Amniotic stem cell (primary cell): Measurements from ENCODE around the gene USH1G.
"Not testable (repeated sequence)": the region's sequence is repeated elsewhere in the genome, so short reads cannot be mapped to it uniquely, and the experiment has no call there.

Experiments used
- DNase-seq: peaks from one replicate; lab custom pipeline; 2025; lab: John Stamatoyannopoulos, UW

The USH1G gene

GRCh38 chr17:74930535-74931036, 7.5 kb upstream of the USH1G start:
- no peak for DNase-seq

DNA sequence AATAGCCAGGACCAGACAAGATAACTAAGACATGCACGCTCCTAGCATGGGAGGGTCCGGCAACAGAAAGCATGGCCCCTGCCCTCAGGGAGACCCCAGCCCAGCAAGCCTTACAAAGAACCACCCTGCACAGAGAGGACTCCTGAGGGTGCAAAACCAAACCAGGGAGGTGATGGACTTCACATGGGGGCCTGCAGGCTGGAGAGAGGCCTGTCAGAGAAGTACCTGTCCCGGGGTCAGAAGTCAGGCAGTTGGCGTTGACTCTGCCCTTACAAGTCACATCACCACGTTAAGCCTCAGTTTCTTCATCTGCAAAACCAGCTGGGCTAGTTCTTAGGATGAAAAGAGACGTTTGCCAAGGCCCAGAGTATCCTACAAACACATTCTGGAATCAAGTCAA, 5.7 kb upstream of the USH1G start:
- DNase-seq, result no peak

GRCh38 chr17:74925242-74925641, 2.2 kb upstream of the USH1G start:
- DNase-seq, result no peak

GRCh38 chr17:74924250-74924948, 1.3 kb upstream of the USH1G start, which contains the start of gene OTOP2:
Gene OTOP2 (plus strand): TSS chr17:74924273. CDS start chr17:74924633, 360 bp downstream.
- no peak for DNase-seq

GRCh38 chr17:74923538-74924249, 639 bp upstream of the USH1G start:
- no peak for DNase-seq

DNA sequence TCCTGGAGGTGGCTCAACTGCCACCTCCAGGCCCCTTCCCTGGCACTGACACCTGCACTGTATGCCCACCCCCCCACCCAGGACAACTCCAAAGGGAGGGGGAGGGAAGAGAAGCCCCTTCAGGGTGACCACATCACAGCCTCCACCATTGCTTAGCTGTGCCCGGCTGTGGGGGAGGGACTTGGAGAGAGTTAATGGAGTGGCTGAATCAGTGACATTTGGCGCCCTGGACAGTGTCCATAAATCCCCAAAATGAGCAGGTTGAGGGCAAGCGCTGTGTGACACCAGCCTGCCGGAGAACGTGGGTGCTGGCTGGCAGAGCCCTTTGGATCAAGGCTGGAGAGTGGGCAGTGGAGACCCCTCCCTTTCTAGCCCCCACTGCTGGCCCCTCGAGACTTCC, 883 bp downstream of the USH1G start:
- DNase-seq, result no peak

DNA sequence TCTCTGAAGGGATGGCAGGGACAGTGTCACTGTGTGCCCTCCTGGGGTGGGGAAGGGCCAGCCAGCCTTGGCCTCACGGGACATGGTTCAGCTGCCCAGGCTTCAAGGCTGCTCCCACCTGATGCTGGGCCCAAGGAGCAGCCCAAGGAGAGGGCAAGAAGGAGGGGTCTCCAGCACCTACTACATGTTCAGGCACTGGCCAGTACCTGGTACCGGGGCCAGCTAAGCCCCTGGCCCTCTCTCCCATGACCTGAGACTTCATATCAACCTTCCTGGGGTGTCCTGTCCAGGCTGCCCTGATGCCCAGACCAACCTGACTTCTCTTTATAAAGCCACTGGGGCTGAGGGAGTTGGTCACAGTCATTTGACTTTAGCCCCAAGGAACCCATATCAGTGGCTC, 1.3 kb downstream of the USH1G start:
- no peak for DNase-seq

GRCh38 chr17:74921026-74921681, 1.9 kb downstream of the USH1G start:
- DNase-seq, result no peak

DNA sequence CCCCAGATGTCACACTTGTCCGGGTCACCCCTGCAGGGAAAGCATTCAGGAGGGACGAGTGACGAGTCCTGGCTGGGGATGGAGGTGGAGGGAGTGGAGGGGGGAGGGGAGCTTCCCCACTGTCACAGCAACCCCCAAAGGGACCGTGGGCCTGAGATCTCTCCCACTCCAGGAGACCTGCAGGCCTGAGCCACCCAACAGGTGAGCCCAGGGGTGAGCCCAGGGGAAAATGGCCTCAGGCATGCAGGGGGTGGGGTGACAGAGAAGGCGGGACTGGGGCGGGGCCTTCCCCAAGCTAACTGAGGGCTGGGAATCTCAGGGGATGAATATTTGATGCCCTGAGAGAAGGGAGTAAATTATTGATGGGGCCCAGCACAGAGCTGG, 2.4 kb downstream of the USH1G start:
- no peak for DNase-seq

DNA sequence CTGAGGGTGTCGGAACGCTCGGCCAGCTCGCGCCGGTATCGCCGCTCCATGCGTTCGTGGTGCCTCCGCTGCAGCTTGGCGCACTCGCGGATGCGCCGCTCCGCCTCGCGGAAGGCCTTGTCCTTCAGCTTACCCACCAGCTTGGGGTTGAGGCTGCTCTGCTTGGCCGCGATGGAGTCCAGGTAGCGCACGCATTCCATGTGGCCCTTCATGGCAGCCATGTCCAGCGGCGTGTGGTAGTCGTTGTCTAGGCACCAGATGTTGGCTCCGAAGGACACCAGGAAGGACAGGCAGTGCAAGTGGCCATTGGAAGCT, 2.8 kb downstream of the USH1G start:
- DNase-seq, result no peak

- DNase-seq, result no peak
Measured at GRCh38 chr17:74919440-74920305, 3.4 kb downstream of the USH1G start.

- DNase-seq, result no peak
Measured at GRCh38 chr17:74918906-74919305, 4.1 kb downstream of the USH1G start.

GRCh38 chr17:74917430-74917829, 5.6 kb downstream of the USH1G start:
- DNase-seq, result no peak

DNA sequence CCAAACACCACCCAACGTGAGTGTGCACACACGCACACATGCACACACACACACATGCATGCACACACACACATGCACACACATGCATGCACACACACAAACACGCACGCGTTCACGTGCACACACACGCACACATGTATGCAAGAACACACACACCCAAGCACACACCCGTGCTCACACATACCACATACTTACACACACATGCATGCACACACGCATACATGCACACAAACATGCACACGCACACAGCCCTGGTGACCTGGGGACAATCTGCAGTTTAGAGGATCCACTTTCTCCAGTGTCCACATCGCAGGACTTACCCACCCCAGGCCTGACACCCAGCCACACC, 6.2 kb downstream of the USH1G start:
- DNase-seq, result no peak

DNA sequence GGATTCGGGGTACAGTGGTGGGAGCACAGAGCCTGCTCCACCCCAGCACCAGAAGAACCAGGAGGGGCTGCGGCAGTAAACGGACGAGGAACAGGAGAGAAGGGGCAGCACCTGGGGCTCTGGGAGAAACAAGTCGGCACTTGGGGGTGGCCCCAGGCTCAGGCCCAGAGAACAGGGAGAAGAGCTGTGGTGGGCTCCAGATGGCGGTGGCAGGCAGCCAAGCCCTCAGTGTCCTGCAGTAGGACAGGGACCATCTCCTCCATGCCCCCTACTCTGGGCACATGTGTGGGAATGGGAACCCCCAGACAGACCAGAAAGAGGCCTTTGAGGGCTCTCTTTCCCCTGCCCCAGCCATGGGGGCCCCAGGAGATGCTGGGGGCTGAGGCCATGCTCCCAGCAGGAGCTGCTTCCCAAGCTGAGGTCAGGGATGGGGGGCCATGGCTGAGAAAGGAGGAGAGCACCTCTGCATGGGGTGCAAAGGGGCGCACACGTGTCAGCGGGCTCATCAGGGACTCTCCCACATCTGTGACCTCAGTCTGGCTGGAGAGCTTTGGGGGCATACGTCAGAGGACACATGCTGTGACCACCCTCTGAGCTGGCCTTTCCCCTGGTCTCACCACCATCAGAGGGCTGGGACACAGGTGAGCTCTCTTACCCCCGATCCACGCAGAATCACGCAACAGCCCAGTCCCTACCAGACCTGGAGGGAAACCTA, 6.8 kb downstream of the USH1G start:
- DNase-seq, result no peak

- DNase-seq, result not testable (repeated sequence)
Measured at GRCh38 chr17:74911423-74911822, 11.6 kb downstream of the USH1G start.

GRCh38 chr17:74909097-74909496, 14.0 kb downstream of the USH1G start:
- not testable (repeated sequence) for DNase-seq

DNA sequence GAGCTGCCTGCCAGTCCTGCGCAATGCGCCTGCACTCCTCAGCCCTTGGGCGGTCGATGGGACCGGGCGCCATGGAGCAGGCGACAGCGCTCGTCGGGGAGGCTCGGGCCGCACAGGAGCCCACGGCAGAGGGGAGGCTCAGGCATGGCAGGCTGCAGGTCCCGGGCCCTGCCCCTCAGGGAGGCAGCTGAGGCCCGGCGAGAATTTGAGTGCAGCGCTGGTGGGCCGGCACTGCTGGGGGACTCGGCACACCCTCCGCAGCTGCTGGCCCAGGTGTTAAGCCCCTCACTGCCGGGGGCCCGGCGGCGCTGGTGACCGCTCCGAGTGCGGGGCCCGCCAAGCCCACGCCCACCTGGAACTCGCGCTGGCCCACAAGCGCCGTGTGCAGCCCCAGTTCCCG, 16.0 kb downstream of the USH1G start:
- no peak for DNase-seq

GRCh38 chr17:74906214-74906793, 16.8 kb downstream of the USH1G start:
- not testable (repeated sequence) for DNase-seq

GRCh38 chr17:74904687-74905409, 18.2 kb downstream of the USH1G start:
- no peak for DNase-seq

DNA sequence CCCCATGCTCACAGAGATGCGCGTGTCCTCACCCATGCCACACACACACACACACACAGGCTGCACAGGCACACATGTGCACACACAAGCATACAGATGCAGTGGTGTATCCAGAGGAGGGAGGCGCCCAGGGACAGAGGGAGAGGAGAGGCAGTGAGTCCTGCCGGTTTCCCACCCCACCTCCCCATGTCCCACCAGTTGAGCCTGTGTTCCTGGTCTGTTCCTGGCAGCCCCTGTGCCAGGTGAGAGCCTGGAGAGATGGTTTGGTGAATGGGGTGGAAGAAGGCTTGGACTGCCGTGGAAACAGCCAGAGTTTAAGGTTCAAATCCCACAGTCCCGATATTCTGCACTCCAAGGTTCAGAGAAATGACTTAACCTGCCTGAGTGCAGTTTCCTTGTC, 19.4 kb downstream of the USH1G start:
- DNase-seq, result no peak
